Epithelial cell of esophagus (primary cell): Measurements from ENCODE around the gene TMEM108.
A peak's percentile ranks its signal among the peaks of the same experiment; 100 is the strongest.

ENCODE experiments used
- DNase-seq: peaks from one replicate; pipeline ENCODE4 v3.0.0; 2010; ENCODE audit warnings: low read depth
- H3K4me3 ChIP-seq: 2 replicates; pipeline ENCODE4 v1.5.1; 2011; ENCODE audit warnings: mild to moderate bottlenecking, low read length, control low read depth
- TF ChIP-seq, protein P1 (sequence below): IDR thresholded peaks from 2 replicates; pipeline ENCODE4 v1.5.1; 2011; ENCODE audit warnings: low read depth, mild to moderate bottlenecking, low read length, control low read depth, inconsistent platforms; ENCODE audit not compliant: insufficient read depth; ENCODE audit errors: missing control alignments

Gene TMEM108

DNA sequence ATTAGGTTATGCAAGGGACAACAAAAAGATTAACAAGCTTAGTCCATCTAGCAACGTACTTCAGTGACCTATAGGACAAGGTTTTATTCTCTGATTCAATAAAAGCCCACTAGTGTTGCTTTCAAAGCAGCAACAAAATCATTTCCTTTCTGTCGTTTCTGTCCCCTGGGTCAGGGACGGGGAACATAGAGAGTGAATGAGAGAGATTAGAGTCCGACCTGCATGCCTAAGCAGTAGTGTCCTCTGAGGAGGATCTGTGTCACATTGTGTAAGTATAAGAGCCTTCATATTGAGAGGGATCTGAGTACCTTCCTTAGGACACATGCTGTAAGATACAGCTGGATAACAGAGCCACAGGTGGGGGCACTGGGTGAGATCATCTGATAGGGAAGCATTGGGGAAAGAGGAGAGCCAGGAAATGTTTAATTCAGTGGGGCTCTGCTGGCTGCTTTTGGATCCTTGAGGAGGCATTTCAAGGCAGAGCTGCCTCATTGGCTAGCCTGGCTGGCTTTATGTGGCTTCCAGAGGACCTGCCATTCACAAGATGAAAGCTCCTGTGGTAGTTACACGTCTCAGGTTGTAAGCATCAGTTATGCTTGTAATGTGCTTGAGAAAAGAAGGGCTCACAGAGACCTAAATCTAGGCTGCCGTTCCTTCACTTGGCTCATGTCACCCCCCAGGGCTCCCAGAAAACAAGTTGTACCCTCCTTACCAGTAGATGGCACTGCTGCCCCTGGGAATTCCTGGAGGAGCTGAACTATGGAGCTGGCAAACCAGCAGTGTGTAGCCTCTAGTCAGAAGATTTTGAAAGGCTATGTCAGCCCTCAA, 2.7 kb downstream of the TMEM108 start:
- TF ChIP-seq, protein P1, sequence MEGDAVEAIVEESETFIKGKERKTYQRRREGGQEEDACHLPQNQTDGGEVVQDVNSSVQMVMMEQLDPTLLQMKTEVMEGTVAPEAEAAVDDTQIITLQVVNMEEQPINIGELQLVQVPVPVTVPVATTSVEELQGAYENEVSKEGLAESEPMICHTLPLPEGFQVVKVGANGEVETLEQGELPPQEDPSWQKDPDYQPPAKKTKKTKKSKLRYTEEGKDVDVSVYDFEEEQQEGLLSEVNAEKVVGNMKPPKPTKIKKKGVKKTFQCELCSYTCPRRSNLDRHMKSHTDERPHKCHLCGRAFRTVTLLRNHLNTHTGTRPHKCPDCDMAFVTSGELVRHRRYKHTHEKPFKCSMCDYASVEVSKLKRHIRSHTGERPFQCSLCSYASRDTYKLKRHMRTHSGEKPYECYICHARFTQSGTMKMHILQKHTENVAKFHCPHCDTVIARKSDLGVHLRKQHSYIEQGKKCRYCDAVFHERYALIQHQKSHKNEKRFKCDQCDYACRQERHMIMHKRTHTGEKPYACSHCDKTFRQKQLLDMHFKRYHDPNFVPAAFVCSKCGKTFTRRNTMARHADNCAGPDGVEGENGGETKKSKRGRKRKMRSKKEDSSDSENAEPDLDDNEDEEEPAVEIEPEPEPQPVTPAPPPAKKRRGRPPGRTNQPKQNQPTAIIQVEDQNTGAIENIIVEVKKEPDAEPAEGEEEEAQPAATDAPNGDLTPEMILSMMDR: peak; percentile 82
- peak; percentile 74 for DNase-seq
- no peak overlapping the region for H3K4me3 ChIP-seq

DNA sequence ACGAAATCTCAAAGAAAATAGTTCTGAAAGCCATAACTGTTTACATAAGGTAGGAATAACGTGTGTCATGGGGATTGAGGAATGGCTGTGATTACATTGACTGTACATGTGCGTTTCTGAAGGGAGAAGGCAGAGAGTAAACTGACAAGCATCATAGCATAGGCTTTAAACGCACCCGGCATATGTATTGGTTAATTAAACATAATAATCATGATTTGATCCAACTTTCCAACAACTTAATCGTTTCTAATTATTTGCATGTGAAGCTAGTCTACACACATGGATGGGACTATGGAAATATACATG, 3.3 kb downstream of the TMEM108 start:
- TF ChIP-seq, protein P1: no peak
- H3K4me3 ChIP-seq: no peak overlapping the region
- no peak for DNase-seq

DNA sequence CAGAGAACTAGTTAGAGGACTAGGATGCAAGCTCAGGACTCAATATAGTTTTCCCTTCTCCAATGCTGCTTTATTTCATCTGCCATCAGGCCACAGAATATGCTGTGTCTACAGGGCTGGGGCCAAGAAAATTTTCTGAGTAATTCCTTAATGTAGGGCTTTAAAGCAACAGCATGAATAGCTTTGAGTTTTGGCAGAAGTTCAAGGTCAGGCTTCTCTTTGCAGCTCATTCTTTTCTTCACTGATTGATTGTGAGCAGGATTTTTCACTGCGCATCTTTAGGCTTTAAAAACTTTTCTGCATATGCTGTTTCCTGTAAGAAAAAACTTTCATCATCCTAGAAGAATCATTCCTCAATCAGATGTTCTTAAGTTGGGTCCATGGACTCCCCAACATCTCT, 4.6 kb downstream of the TMEM108 start:
- H3K4me3 ChIP-seq: no peak overlapping the region
- no peak for DNase-seq
- TF ChIP-seq, protein P1: no peak

DNA sequence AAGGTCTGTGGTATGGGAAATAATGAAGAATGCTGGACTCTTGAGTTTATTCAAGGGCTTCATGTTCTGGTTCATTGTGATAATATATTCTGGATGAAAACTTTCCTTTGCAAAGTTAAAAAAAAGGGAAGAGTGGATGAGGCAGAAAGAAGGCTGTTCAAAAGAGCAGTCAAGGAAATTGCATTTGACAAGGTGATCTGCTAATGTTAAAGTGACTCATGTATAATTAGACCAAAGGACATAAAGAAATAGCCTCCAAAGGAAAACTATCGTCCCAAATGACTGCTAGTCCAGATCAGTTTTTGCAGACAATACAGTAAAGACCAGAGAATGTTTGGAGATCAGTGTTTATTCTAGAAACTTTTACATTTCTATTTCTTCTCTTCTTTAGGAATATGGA, 9.8 kb downstream of the TMEM108 start:
- no peak overlapping the region for H3K4me3 ChIP-seq
- TF ChIP-seq, protein P1: no peak
- DNase-seq: no peak

DNA sequence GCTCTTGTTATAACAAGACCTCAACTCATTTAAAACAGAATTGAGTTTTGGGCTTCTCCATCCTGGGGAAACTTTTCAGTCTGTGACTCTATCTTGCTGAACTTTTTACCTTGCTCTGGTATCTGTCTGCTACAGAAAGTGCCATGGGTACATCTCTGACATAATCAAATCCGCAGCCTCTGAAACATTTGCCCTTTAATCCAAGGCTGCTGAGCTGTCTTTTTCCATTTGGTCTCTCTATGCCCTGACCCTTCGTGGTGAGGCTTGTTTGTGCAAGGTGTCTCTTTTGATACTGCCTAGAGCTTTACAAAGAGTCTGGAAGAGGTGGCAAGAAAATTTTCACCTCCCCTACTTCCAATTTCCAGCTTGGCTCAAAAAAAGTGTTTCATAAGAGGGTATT, 11.3 kb downstream of the TMEM108 start:
- H3K4me3 ChIP-seq: no peak overlapping the region
- DNase-seq: no peak
- TF ChIP-seq, protein P1: no peak

DNA sequence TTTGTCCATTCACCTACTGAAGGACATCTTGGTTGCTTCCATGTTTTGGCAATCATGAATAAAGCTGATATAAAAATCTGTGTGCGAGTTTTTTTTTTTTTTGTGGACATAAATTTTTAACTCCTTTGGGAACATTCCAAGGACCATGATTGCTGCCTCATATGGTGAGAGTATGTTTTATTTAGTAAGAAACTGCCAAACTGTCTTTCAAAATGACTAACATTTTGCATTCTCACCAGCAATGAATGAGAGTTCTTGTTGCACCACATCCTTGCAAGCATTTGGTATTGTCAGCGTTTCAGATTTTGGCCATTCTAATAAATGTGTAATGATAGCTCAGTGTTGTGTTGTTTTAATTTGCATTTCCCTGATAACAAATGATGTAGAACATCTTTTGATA, 12.7 kb downstream of the TMEM108 start:
- TF ChIP-seq, protein P1: no peak
- DNase-seq: no peak

DNA sequence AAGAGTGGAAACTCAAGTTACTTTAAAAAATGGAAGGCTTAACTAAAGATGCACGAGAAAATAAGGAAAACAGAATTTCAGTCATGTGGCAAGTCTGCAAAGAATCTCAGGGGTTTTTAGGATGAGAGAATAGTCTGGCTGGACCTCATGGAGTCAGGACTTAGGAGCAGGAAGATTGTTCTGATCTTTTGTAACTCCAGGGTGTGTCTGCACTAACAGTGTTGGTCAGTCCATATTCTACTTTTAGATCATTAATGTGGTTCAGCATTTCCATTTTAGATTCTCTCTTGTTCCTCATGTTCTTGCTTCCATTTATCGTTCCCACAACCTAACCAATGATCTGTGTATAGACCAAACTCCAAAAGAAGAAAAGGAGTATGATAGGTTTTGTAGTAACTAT, 15.3 kb downstream of the TMEM108 start:
- TF ChIP-seq, protein P1: no peak
- DNase-seq: no peak
- no peak overlapping the region for H3K4me3 ChIP-seq

More for the DNA sequence above, 12.7 kb downstream of the TMEM108 start:
- H3K4me3 ChIP-seq: no peak overlapping the region
